ENCODE results near the gene CCR1. TPM values are rescaled to one million over a fixed set of nuclear protein-coding genes. Genes with fewer than 3 reads are reported as not detected.

The CCR1 gene
- total and polyA plus RNA-seq, 2 of the 4 experiments (the other 2 are of a cell fraction) = not detected

DNA sequence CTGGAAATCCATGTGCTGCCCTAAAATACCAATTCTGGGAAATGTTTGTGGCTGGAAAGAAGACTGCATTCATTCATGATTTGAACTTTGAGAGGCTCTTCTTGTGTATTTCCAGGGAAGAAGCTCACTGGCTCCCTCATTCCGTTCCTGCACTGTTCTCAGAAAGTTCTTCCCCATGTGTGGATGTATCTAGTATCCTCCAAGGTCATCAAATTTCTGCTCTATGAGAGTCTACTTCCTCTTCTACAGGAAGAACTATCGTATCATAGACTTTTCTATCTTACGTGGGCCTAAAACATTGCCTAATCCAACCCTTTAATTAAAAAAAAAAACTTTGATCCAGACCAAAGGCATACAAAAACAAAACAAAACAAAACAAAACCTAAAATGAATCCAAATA is 37.0 kb upstream of the CCR1 start:
- Histone ChIP-seq H4K20me1 (ENCODE audit: insufficient read depth, low read length) (no peaks in the 10 kb centered on the region), H3K27ac (ENCODE audit: insufficient read depth, low read length) (no peak overlapping the region), H3K36me3 (ENCODE audit: control insufficient read depth, insufficient read depth, low read length) (no peaks in the 10 kb centered on the region), H3K4me1 (ENCODE audit: control insufficient read depth, insufficient read depth, low read length) (no peaks in the 10 kb centered on the region), H3K4me2 (ENCODE audit: low read depth, low read length) (no peak overlapping the region), H3K4ac (ENCODE audit: low read depth, low read length) (no peak overlapping the region), H3K56ac (ENCODE audit: extremely low read depth, insufficient read depth, low read length) (no peak overlapping the region), H4K5ac (ENCODE audit: low read depth, low read length) (no peak overlapping the region), H4K91ac (ENCODE audit: insufficient read depth, low read depth, low read length) (no peak overlapping the region), H3K18ac (ENCODE audit: low read depth, low read length) (no peak overlapping the region), H2AFZ (replicated peaks; ENCODE audit: low read length, poor library complexity) (no peak overlapping the region), H3K9me3 (ENCODE audit: control insufficient read depth, insufficient read depth, low read length) (no peaks in the 10 kb centered on the region), H3K4me3 (ENCODE audit: insufficient read depth, low read depth, low read length) (no peak overlapping the region), H3K23ac (ENCODE audit: low read depth, low read length) (no peak overlapping the region), H2AK9ac (replicated peaks; ENCODE audit: low read depth, low read length, poor library complexity) (no peak overlapping the region), H2BK120ac (ENCODE audit: low read depth, low read length) (no peak overlapping the region), H2BK20ac (ENCODE audit: low read depth, low read length) (no peak overlapping the region), H2BK15ac (ENCODE audit: low read depth, low read length) (no peak overlapping the region), H3K9me1 (ENCODE audit: insufficient read depth, low read length) (no peaks in the 10 kb centered on the region), H3K9ac (ENCODE audit: low read depth, low read length) (no peak overlapping the region), H4K8ac (ENCODE audit: low read depth in 2 of 2, low read length in 2 of 2) (no peak overlapping the region), H2AK5ac (ENCODE audit: low read depth, low read length) (no peak overlapping the region), H3K14ac (replicated peaks; ENCODE audit: low read depth, low read length) (no peak overlapping the region), H2BK5ac (ENCODE audit: low read depth, low read length, poor library complexity, severe bottlenecking) (no peak overlapping the region), H3K27me3 (ENCODE audit: control insufficient read depth, insufficient read depth, low read length) (peaks cover 5% of the 10 kb centered on the region; the same call in 1 of the 2 replicates), H3K79me1 (ENCODE audit: low read depth in 1 of 2, low read length in 2 of 2) (no peaks in the 10 kb centered on the region)
- ChIA-PET POLR2A (ENCODE audit: unreplicated experiment) (no interaction called here), CTCF (no interaction called here)
- in situ Hi-C loops (cut with MboI; ENCODE audit: low sequenced_read_pairs) = no loop called here
- dilution Hi-C loops (cut with HindIII; ENCODE audit: low sequenced_read_pairs, unreplicated experiment) = no loop called here
- no CpG with 5 or more reads among the region's 3 CpGs for WGBS, 2 experiments (ENCODE audit: extremely low coverage in 2 of 2, insufficient read length in 1 of 2)
- ATAC-seq (ENCODE audit: low read depth) (no peak), DNase-seq (no peak)
- no TSS peak for BruUV-seq (replicated peaks)
- intact Hi-C loops (cut with micrococcal nuclease) = no loop called here
- TF ChIP-seq FOS (IDR thresholded peaks at IDR 0.05; ENCODE audit: low read depth, low read length) = no peak
- TF ChIP-seq SMC3 (IDR thresholded peaks at IDR 0.05; ENCODE audit: low read depth, low read length) = no peak
- no peak for TF ChIP-seq RAD21 (IDR thresholded peaks at IDR 0.05; ENCODE audit: low read length)
- TF ChIP-seq, protein P1, sequence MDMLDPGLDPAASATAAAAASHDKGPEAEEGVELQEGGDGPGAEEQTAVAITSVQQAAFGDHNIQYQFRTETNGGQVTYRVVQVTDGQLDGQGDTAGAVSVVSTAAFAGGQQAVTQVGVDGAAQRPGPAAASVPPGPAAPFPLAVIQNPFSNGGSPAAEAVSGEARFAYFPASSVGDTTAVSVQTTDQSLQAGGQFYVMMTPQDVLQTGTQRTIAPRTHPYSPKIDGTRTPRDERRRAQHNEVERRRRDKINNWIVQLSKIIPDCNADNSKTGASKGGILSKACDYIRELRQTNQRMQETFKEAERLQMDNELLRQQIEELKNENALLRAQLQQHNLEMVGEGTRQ (IDR thresholded peaks at IDR 0.05; ENCODE audit: low read depth, low read length) = no peak
- TF ChIP-seq CHD1 (IDR thresholded peaks at IDR 0.05; ENCODE audit: low read depth, low read length) = no peak
- no peak for TF ChIP-seq BHLHE40 (IDR thresholded peaks at IDR 0.05; ENCODE audit: low read depth, low read length)
- TF ChIP-seq, protein P2, sequence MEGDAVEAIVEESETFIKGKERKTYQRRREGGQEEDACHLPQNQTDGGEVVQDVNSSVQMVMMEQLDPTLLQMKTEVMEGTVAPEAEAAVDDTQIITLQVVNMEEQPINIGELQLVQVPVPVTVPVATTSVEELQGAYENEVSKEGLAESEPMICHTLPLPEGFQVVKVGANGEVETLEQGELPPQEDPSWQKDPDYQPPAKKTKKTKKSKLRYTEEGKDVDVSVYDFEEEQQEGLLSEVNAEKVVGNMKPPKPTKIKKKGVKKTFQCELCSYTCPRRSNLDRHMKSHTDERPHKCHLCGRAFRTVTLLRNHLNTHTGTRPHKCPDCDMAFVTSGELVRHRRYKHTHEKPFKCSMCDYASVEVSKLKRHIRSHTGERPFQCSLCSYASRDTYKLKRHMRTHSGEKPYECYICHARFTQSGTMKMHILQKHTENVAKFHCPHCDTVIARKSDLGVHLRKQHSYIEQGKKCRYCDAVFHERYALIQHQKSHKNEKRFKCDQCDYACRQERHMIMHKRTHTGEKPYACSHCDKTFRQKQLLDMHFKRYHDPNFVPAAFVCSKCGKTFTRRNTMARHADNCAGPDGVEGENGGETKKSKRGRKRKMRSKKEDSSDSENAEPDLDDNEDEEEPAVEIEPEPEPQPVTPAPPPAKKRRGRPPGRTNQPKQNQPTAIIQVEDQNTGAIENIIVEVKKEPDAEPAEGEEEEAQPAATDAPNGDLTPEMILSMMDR (conservative IDR thresholded peaks at IDR 0.05; ENCODE audit: low read depth, low read length) = no peak
- no peak for TF ChIP-seq MAFK (IDR thresholded peaks at IDR 0.05; ENCODE audit: low read depth, low read length)
- TF ChIP-seq RFX5 (IDR thresholded peaks at IDR 0.05; ENCODE audit: low read depth, low read length) = no peak
- no peak for TF ChIP-seq RCOR1 (IDR thresholded peaks at IDR 0.05; ENCODE audit: insufficient replicate concordance, low read length)
- TF ChIP-seq CEBPB (IDR thresholded peaks at IDR 0.05; ENCODE audit: low read depth, low read length) = no peak
- TF ChIP-seq NFE2L2 (IDR thresholded peaks at IDR 0.05; ENCODE audit: low read depth, low read length) = no peak
- TF ChIP-seq MXI1 (IDR thresholded peaks at IDR 0.05; ENCODE audit: borderline replicate concordance, low read depth, low read length) = no peak
- no peak for TF ChIP-seq POLR2A (IDR thresholded peaks at IDR 0.05; ENCODE audit: low read depth, low read length)

Data from IMR-90 (cell line).